Endodermal cell (in vitro differentiated cells): ENCODE results near the gene CACNA1D. TPM values are rescaled to one million over a fixed set of nuclear protein-coding genes. Genes with fewer than 3 reads are reported as not detected.

Experiments used
- DNase-seq: peaks from one replicate; pipeline ENCODE4 v3.0.0-alpha.2; 2017
- H3K27ac ChIP-seq: 2 replicates; pipeline ENCODE4 v1.5.1; 2013; ENCODE audit warnings: mild to moderate bottlenecking, low read depth, low read length, moderate library complexity
- H3K27me3 ChIP-seq: 2 replicates; pipeline ENCODE4 v1.6.1; 2013; ENCODE audit warnings: mild to moderate bottlenecking, low read length, moderate library complexity; ENCODE audit not compliant: insufficient read depth, control insufficient read depth, poor library complexity, severe bottlenecking
- H3K36me3 ChIP-seq: 2 replicates; pipeline ENCODE4 v1.7.0; 2013; ENCODE audit warnings: mild to moderate bottlenecking, low read length, moderate library complexity; ENCODE audit not compliant: control insufficient read depth, insufficient read depth
- H3K4me1 ChIP-seq: one replicate; pipeline ENCODE4 v1.7.0; 2013; ENCODE audit warnings: low read length; ENCODE audit not compliant: control insufficient read depth, insufficient read depth
- H3K4me3 ChIP-seq: 2 replicates; pipeline ENCODE4 v1.5.1; 2013; ENCODE audit warnings: mild to moderate bottlenecking, low read length, moderate library complexity
- H3K9ac ChIP-seq: 2 replicates; pipeline ENCODE4 v1.6.1; 2013; ENCODE audit warnings: mild to moderate bottlenecking, low read length, moderate library complexity; ENCODE audit not compliant: poor library complexity, severe bottlenecking; ENCODE audit errors: extremely low read depth
- H3K9me3 ChIP-seq: 2 replicates; pipeline ENCODE4 v1.6.1; 2013; ENCODE audit warnings: mild to moderate bottlenecking, low read length, moderate library complexity; ENCODE audit not compliant: control insufficient read depth
- H3K27ac Mint-ChIP-seq: 2 replicates; pipeline ENCODE4 v1.8.0; 2020; ENCODE audit warnings: mixed read lengths
- H3K27me3 Mint-ChIP-seq: 2 replicates; pipeline ENCODE4 v1.8.0; 2021; ENCODE audit warnings: mild to moderate bottlenecking, mixed read lengths; ENCODE audit not compliant: insufficient read depth
- H3K36me3 Mint-ChIP-seq: 2 replicates; pipeline ENCODE4 v1.8.0; 2020; ENCODE audit warnings: low read depth, mixed read lengths
- H3K4me1 Mint-ChIP-seq: 2 replicates; pipeline ENCODE4 v1.8.0; 2020; ENCODE audit warnings: mixed read lengths
- H3K4me3 Mint-ChIP-seq: 2 replicates; pipeline ENCODE4 v1.8.0; 2020; ENCODE audit warnings: mild to moderate bottlenecking, moderate library complexity, mixed read lengths
- H3K9me3 Mint-ChIP-seq: 2 replicates; pipeline ENCODE4 v1.8.0; 2020; ENCODE audit warnings: mild to moderate bottlenecking, mixed read lengths
- WGBS, 2 experiments: methylation state at CpG; one replicate each; pipeline versions ENCODE4 v1.1.5 to v1.1.7; 2013; ENCODE audit warnings: missing lambda C conversion rate in 2 of 2, mixed read lengths in 1 of 2; ENCODE audit not compliant: insufficient coverage in 1 of 2, insufficient read length in 1 of 2; 5-methylcytosine and 5-hydroxymethylcytosine counted together
- total RNA-seq, 2 donors: library from RNA; stranded (reverse); fragmentation: NEBNext Ultra II Directional in 1 of 2; extraction: Animal tissue kit (Norgen Biotek cat#: 25700) in 1 of 2; gene quantifications; 2 replicates in 1 of 2; 3 replicates in 1 of 2; pipeline ENCODE4 v1.2.1, GENCODE V29; 2021
- TF ChIP-seq, protein P1 (sequence below): fragments of 200-600 bp; sonication (generic); conservative IDR thresholded peaks from 2 replicates; pipeline ENCODE4 v1.5.0; 2021; ENCODE audit warnings: antibody characterized with exemption, mild to moderate bottlenecking

CACNA1D gene
- total RNA-seq, 2 donors from 2014 or later, result 2.2 to 3.8 TPM

DNA sequence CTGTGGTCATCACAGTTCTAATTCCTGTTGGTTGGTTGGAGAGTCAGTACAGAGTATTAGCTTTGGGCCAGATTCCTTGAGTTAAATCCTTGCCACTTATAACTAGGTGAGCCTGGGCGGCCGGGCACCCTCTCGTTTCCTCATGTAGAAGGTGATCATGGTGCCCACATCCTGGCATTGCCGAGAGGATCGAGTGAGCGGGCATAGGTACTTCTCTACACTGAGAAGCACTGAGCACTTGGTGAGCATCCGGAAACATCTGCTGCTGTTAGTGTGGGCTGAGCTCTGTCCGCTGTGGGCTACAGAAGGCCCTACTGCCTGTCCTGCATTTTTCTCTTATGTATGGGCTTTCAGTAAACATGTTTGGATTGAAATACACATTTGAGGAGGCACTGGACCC lies 96.2 kb downstream of the CACNA1D start:
- TF ChIP-seq, protein P1, sequence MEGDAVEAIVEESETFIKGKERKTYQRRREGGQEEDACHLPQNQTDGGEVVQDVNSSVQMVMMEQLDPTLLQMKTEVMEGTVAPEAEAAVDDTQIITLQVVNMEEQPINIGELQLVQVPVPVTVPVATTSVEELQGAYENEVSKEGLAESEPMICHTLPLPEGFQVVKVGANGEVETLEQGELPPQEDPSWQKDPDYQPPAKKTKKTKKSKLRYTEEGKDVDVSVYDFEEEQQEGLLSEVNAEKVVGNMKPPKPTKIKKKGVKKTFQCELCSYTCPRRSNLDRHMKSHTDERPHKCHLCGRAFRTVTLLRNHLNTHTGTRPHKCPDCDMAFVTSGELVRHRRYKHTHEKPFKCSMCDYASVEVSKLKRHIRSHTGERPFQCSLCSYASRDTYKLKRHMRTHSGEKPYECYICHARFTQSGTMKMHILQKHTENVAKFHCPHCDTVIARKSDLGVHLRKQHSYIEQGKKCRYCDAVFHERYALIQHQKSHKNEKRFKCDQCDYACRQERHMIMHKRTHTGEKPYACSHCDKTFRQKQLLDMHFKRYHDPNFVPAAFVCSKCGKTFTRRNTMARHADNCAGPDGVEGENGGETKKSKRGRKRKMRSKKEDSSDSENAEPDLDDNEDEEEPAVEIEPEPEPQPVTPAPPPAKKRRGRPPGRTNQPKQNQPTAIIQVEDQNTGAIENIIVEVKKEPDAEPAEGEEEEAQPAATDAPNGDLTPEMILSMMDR, result no peak
- no peaks in the 10 kb centered on the region for H3K27me3 ChIP-seq
- H3K27me3 Mint-ChIP-seq, result peaks cover 25% of the 10 kb centered on the region
- H3K4me1 Mint-ChIP-seq, result peaks cover 17% of the 10 kb centered on the region
- no peaks in the 10 kb centered on the region for H3K36me3 ChIP-seq
- H3K9me3 Mint-ChIP-seq, result no peaks in the 10 kb centered on the region
- WGBS, 2 experiments, result 90 to 95% methylated on average over 7 to 8 of the region's 8 CpGs
- no peak overlapping the region for H3K9ac ChIP-seq
- H3K36me3 Mint-ChIP-seq, result no peaks in the 10 kb centered on the region
- DNase-seq, result no peak
- no peak overlapping the region for H3K27ac ChIP-seq
- no peaks in the 10 kb centered on the region for H3K9me3 ChIP-seq
- H3K4me1 ChIP-seq, result no peaks in the 10 kb centered on the region
- H3K27ac Mint-ChIP-seq, result no peak overlapping the region
- H3K4me3 ChIP-seq, result no peak overlapping the region
- H3K4me3 Mint-ChIP-seq, result no peak overlapping the region

DNA sequence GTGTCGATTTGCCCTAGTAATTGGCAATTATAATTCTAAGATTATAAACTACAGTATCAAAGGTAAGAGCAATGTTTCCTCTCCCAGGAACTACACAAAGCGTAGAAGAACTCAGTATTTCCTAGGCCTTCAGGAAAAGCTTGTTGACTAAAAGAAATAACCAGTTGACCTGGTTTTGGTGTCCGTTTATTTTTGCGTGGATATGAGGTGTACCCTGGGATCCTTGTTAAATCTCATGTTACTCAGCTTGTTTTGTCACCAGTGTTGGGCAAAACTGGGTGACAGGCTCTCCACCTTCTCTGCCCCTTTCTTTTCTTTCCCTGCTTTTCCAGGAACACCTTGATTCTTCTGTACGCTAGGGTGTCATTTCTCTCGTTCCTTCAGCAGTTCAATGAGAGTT lies 97.2 kb downstream of the CACNA1D start:
- no peak overlapping the region for H3K9ac ChIP-seq
- no peak overlapping the region for H3K4me3 Mint-ChIP-seq
- no peaks in the 10 kb centered on the region for H3K27me3 ChIP-seq
- H3K9me3 Mint-ChIP-seq, result peaks cover 1% of the 10 kb centered on the region
- peaks cover 7% of the 10 kb centered on the region for H3K4me1 Mint-ChIP-seq
- H3K4me1 ChIP-seq, result no peaks in the 10 kb centered on the region
- 93 to 95% methylated on average over 6 of the region's 6 CpGs for WGBS, 2 experiments
- H3K27ac Mint-ChIP-seq, result no peak overlapping the region
- no peaks in the 10 kb centered on the region for H3K9me3 ChIP-seq
- H3K27me3 Mint-ChIP-seq, result peaks cover 25% of the 10 kb centered on the region
- H3K27ac ChIP-seq, result no peak overlapping the region
- H3K36me3 ChIP-seq, result no peaks in the 10 kb centered on the region
- H3K4me3 ChIP-seq, result no peak overlapping the region
- H3K36me3 Mint-ChIP-seq, result no peaks in the 10 kb centered on the region
- TF ChIP-seq, protein P1, result no peak
- no peak for DNase-seq

DNA sequence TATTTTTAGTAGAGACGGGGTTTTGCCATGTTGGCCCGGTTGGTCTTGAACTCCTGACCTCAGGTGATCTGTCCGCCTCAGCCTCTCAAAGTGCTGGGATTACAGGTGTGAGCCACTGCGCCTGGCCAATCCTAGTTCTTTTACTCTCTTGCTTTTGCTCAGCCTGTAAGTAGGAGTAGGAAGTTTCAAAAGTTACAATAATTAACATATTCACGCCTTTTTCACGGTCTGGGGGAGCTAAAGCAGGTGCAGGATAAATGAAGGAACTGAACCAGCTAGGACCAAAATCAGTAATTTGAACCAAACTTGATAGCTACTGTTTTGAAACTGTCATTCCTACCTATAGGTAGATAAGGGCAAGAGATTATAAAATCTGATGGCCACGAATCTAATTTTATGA lies 98.5 kb downstream of the CACNA1D start:
- H3K27me3 Mint-ChIP-seq, result peaks cover 21% of the 10 kb centered on the region
- 50 to 82% methylated on average over 2 to 7 of the region's 7 CpGs for WGBS, 2 experiments

More for the DNA sequence above, 98.5 kb downstream of the CACNA1D start:
- no peak for DNase-seq
- H3K4me3 ChIP-seq, result no peak overlapping the region
- H3K27me3 ChIP-seq, result no peaks in the 10 kb centered on the region
- no peaks in the 10 kb centered on the region for H3K36me3 Mint-ChIP-seq
- no peaks in the 10 kb centered on the region for H3K4me1 Mint-ChIP-seq
- H3K4me3 Mint-ChIP-seq, result no peak overlapping the region
- TF ChIP-seq, protein P1, result no peak
- peaks cover 1% of the 10 kb centered on the region for H3K9me3 Mint-ChIP-seq
- no peak overlapping the region for H3K9ac ChIP-seq
- no peak overlapping the region for H3K27ac ChIP-seq
- H3K9me3 ChIP-seq, result no peaks in the 10 kb centered on the region
- H3K36me3 ChIP-seq, result no peaks in the 10 kb centered on the region
- H3K4me1 ChIP-seq, result no peaks in the 10 kb centered on the region
- no peak overlapping the region for H3K27ac Mint-ChIP-seq
